Brain microvascular endothelial cell (primary cell): Measurements from ENCODE around the gene CEL.
"Not testable (repeated sequence)": the region's sequence is repeated elsewhere in the genome, so short reads cannot be mapped to it uniquely, and the experiment has no call there.

Experiments used
- DNase-seq: peaks from one replicate; pipeline ENCODE4 v3.0.0-alpha.2; 2020
- H3K27ac ChIP-seq: fragments of 250-450 bp; sonication (Bioruptor Pico); 2 replicates; pipeline ENCODE4 v1.5.1; 2020; ENCODE audit warnings: mild to moderate bottlenecking, moderate library complexity
- H3K27me3 ChIP-seq: fragments of 250-450 bp; sonication (Bioruptor Pico); replicated peaks from 2 replicates; pipeline ENCODE4 v1.5.1; 2020; ENCODE audit warnings: mild to moderate bottlenecking
- H3K36me3 ChIP-seq: fragments of 250-450 bp; sonication (Bioruptor Pico); replicated peaks from 2 replicates; pipeline ENCODE4 v1.5.1; 2020; ENCODE audit warnings: mild to moderate bottlenecking
- H3K4me3 ChIP-seq: 2 replicates; pipeline ENCODE4 v1.5.1; 2011; ENCODE audit warnings: low read depth, mild to moderate bottlenecking, control low read depth, low read length, moderate library complexity
- in situ Hi-C: cut with HindIII; loops from 2 replicates; pipeline ENCODE4 v1.10.0; 2017; ENCODE audit warnings: low sequenced_read_pairs, low pct_ligation_motif_present
- TF ChIP-seq, protein P1 (sequence below): IDR thresholded peaks from 2 replicates; pipeline ENCODE4 v1.5.1; 2011; ENCODE audit warnings: low read depth, mild to moderate bottlenecking, moderate library complexity, low read length, control low read depth, inconsistent platforms; ENCODE audit errors: missing control alignments

The CEL gene

DNA sequence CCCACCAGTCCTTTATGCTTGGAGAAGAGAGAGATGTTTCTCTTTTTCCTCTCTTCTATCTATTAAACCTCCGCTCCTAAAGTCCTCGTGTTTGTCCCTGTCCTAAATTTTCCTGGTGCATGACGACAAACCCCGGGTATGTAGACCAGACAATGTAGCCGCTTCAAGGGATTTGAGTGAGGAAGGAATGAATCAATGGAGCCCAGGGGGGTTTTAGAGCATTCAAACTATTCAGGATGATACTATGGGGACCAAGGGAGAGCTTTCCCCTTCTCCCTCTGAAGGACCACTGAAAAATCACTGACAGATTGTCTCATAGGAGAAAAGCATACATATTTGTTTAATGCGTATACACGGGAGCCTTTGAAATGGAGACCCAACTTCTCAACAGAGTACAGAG, 18.4 kb downstream of the CEL start:
- in situ Hi-C loops, result no loop called here
- no peaks in the 10 kb centered on the region for H3K27me3 ChIP-seq
- no peak overlapping the region for H3K27ac ChIP-seq
- TF ChIP-seq, protein P1, sequence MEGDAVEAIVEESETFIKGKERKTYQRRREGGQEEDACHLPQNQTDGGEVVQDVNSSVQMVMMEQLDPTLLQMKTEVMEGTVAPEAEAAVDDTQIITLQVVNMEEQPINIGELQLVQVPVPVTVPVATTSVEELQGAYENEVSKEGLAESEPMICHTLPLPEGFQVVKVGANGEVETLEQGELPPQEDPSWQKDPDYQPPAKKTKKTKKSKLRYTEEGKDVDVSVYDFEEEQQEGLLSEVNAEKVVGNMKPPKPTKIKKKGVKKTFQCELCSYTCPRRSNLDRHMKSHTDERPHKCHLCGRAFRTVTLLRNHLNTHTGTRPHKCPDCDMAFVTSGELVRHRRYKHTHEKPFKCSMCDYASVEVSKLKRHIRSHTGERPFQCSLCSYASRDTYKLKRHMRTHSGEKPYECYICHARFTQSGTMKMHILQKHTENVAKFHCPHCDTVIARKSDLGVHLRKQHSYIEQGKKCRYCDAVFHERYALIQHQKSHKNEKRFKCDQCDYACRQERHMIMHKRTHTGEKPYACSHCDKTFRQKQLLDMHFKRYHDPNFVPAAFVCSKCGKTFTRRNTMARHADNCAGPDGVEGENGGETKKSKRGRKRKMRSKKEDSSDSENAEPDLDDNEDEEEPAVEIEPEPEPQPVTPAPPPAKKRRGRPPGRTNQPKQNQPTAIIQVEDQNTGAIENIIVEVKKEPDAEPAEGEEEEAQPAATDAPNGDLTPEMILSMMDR, result no peak
- DNase-seq, result no peak
- H3K36me3 ChIP-seq, result no peaks in the 10 kb centered on the region
- no peak overlapping the region for H3K4me3 ChIP-seq

DNA sequence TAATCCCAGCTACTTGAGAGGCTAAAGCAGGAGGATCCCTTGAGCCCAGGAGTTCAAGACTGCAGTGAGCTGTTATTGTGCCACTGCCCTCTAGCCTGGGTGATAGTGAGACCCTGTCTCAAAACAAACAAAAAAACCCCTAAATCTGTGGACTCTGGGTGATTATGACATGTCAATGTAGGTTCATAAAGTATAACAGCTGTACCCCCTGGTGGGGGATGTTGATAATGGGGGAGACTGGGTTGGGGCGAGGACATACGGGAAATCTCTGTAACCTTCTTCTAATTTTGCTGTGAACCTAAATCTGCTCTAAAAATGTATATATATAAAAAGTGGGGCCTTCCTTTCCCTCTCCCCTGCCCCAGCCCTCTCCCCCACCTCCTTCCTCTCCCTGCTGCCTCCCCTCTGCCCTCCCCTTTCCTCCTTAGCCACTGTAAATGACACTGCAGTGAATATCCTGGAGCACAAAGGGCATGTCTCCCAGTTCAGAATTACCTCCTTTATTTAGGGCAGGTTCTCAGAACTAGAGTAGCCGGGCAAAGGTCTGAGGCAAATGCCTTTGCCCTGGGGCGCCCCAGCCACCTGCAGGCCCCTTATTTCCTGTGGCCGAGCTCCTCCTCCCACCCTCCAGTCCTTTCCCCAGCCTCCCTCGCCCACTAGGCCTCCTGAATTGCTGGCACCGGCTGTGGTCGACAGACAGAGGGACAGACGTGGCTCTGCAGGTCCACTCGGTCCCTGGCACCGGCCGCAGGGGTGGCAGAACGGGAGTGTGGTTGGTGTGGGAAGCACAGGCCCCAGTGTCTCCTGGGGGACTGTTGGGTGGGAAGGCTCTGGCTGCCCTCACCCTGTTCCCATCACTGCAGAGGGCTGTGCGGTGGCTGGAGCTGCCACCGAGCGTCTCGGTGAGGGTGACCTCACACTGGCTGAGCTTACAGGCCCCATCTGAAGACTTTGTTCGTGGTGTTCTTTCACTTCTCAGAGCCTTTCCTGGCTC, 19.3 kb downstream of the CEL start:
- H3K4me3 ChIP-seq, DNase-seq, H3K27me3 ChIP-seq, H3K27ac ChIP-seq, H3K36me3 ChIP-seq, in situ Hi-C loops: not testable (repeated sequence)

DNA sequence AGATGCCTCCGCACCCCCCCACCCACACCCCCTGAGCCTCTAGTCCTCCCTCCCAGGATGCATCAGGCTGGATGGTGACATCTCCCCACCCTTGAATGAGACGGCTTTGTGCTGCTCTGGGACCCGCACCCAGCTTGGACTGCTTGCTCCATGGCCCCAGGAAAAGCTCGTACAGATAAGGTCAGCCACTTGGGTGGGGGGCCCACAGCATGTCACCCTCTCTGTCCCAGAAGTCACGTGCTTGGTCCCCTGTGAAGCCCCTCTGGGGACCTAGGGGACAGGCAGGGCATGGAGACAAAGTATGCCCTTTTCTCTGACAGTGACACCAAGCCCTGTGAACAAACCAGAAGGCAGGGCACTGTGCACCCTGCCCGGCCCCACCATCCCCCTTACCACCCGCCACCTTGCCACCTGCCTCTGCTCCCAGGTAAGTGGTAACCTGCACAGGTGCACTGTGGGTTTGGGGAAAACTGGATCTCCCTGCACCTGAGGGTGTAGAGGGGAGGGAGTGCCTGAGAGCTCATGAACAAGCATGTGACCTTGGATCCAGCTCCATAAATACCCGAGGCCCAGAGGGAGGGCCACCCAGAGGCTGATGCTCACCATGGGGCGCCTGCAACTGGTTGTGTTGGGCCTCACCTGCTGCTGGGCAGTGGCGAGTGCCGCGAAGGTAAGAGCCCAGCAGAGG, 20.3 kb downstream of the CEL start:
- DNase-seq, in situ Hi-C loops, H3K36me3 ChIP-seq, H3K4me3 ChIP-seq, H3K27ac ChIP-seq, H3K27me3 ChIP-seq: not testable (repeated sequence)

DNA sequence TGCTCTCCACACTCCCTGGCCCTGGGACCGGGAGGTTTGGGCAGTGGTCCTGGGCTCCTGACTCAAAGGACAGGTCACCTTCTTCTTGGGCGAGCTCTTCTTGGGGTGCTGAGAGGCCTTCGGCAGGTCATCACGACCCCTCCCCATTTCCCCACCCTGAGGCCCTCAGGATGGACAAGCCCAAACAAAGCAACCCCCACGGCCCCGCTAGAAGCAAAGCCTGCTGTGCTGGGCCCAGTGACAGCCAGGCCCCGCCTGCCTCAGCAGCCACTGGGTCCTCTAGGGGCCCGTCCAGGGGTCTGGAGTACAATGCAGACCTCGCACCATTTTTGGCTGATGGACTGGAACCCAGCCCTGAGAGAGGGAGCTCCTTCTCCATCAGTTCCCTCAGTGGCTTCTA, 21.9 kb downstream of the CEL start:
- H3K36me3 ChIP-seq, in situ Hi-C loops, H3K27me3 ChIP-seq, DNase-seq, H3K27ac ChIP-seq, H3K4me3 ChIP-seq: not testable (repeated sequence)

DNA sequence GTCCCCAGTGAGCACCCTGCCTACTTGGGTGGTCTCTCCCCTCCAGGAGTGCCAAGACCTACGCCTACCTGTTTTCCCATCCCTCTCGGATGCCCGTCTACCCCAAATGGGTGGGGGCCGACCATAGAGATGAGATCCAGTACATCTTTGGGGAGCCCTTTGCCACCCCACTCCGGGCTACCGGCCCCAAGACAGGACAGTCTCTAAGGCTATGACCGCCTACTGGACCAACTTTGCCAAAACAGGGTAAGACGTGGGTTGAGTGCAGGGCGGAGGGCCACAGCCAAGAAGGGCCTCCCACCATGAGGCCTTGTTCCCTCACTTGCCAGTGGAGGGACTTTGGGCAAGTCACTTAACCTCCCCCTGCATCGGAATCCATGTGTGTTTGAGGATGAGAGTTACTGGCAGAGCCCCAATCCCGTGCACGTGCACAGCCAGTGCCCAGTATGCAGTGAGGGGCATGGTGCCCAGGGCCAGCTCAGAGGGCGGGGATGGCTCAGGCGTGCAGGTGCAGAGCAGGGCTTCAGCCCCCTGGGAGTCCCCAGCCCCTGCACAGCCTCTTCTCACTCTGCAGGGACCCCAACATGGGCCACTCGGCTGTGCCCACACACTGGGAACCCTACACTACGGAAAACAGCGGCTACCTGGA, 24.6 kb downstream of the CEL start:
- H3K4me3 ChIP-seq, H3K27ac ChIP-seq, DNase-seq, H3K27me3 ChIP-seq, in situ Hi-C loops, H3K36me3 ChIP-seq: not testable (repeated sequence)

DNA sequence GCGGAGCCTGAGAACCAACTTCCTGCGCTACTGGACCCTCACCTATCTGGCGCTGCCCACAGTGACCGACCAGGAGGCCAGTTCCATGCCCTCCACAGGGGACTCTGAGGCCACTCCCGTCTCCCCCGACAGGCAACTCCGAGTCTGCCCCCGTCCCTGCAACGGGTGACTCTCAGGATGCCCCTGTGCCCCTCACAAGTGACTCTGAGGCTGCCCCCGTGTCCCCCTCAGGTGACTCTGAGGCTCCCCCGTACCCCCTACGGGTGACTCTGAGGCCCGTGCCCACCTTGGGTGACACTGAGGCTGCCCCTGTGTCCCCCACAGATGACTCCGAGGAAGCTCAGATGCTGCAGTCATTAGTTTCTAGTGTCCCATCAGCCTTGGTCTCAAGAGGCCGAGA, 25.1 kb downstream of the CEL start:
- in situ Hi-C loops, result no loop called here
- no peak for DNase-seq
- Histone ChIP-seq H3K27me3 (no peaks in the 10 kb centered on the region), H3K4me3 (no peak overlapping the region), H3K27ac (no peak overlapping the region), H3K36me3 (no peaks in the 10 kb centered on the region)
- TF ChIP-seq, protein P1, result no peak

DNA sequence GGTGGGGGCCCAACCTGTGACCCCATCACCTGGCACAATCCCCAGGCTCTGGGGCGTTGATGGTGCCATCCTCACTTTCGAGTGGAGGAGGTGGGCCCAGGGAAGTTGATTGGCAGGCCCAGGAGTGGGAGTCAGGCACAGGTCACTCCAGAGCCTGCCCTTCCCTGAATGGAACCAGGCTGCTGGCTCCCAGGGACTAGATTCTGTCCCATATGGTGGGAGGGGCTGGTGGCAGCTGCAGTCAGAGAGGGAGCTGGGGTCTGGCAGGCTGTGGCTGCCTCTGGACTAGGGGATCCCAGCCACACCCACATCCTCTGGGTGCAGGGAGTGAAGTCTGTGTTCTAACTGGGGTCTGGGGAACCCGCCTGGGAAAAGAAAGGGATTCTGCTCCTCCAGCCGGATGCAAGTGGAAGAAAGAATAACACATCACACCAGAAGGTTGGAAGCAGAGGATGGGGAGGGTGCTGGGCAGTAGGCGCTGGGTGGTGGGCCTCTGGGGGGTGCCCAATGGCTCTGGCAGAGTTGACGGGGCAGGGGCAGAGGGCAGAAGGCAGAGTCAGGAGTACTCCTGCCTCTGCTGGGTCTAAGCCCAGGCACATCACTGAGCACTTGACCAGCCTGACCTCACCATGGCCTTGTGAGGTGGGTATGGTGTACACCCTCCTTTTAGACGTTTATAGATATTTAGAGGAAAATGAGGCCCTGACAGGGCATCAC, 25.8 kb downstream of the CEL start:
- DNase-seq, result no peak
- Histone ChIP-seq H3K27me3 (no peaks in the 10 kb centered on the region), H3K4me3 (no peak overlapping the region), H3K27ac (no peak overlapping the region), H3K36me3 (no peaks in the 10 kb centered on the region)
- TF ChIP-seq, protein P1, result no peak
- in situ Hi-C loops, result no loop called here
